Right lobe of liver (tissue), 4 donors: ENCODE results near the gene MFN2.

Experiments used
- CTCF ChIP-seq, 4 donors: fragments of 200-600 bp in 3 of 4; fragments of 450-650 bp in 1 of 4; IDR thresholded peaks; one replicate each; pipeline versions ENCODE4 v1.5.1 to v1.8.0; 2016 to 2022; ENCODE audit warnings: antibody characterized with exemption in 4 of 4, mild to moderate bottlenecking in 2 of 4
- POLR2A ChIP-seq: fragments of 450-650 bp; IDR thresholded peaks from one replicate; pipeline ENCODE4 v1.6.1; 2017; ENCODE audit warnings: antibody characterized with exemption, mild to moderate bottlenecking
- donor health status: DM: no; HTN: no; CAD: no.
- donor health status: DM: no; HTN: no; CAD: no.
- donor health status: DM: no; HTN: yes; CAD: no.

GRCh38 chr1:11957897-11958296, 22.3 kb upstream of the MFN2 start:
- no peak for TF ChIP-seq POLR2A
- TF ChIP-seq CTCF (IDR thresholded peaks at IDR 0.05), result no peak
